OCI-LY1 (cell line): ENCODE measurements around the gene PRKCE.

Experiments
- H2AFZ ChIP-seq: fragments of 200-600 bp; sonication (generic), shearing (Covaris generic); 2 replicates; pipeline ENCODE4 v1.6.0; 2014; ENCODE audit warnings: antibody characterized with exemption, mild to moderate bottlenecking, low read length
- H3F3A ChIP-seq: fragments of 200-600 bp; sonication (generic), shearing (Covaris generic); 2 replicates; pipeline ENCODE4 v1.6.0; 2014; ENCODE audit warnings: mild to moderate bottlenecking, antibody characterized with exemption, low read length, moderate library complexity; ENCODE audit not compliant: insufficient read depth
- H3K27ac ChIP-seq: fragments of 200-600 bp; sonication (generic); 2 replicates; pipeline ENCODE4 v1.5.1; 2014; ENCODE audit warnings: low read length, mixed run types, mild to moderate bottlenecking, low read depth; ENCODE audit not compliant: poor library complexity, severe bottlenecking
- H3K27me3 ChIP-seq: fragments of 200-600 bp; sonication (generic); 2 replicates; pipeline ENCODE4 v1.6.0; 2014; ENCODE audit warnings: antibody characterized with exemption, mild to moderate bottlenecking, low read length, moderate library complexity; ENCODE audit not compliant: insufficient read depth
- H3K36me3 ChIP-seq: fragments of 200-600 bp; sonication (generic); 2 replicates; pipeline ENCODE4 v1.6.1; 2014; ENCODE audit warnings: mild to moderate bottlenecking, antibody characterized with exemption, low read length, moderate library complexity, mixed read lengths; ENCODE audit not compliant: insufficient read depth
- H3K4me1 ChIP-seq: fragments of 200-600 bp; sonication (generic); 2 replicates; pipeline ENCODE4 v1.5.1; 2014; ENCODE audit warnings: mild to moderate bottlenecking, low read length, moderate library complexity; ENCODE audit not compliant: insufficient read depth, severe bottlenecking
- H3K4me2 ChIP-seq: fragments of 200-600 bp; sonication (generic), shearing (Covaris generic); 2 replicates; pipeline ENCODE4 v1.6.1; 2014; ENCODE audit warnings: low read length
- H3K4me3 ChIP-seq: fragments of 200-600 bp; sonication (generic); 2 replicates; pipeline ENCODE4 v1.5.1; 2014; ENCODE audit warnings: low read length, low read depth, mild to moderate bottlenecking, mixed read lengths; ENCODE audit not compliant: poor library complexity, severe bottlenecking
- H3K79me2 ChIP-seq: fragments of 200-600 bp; shearing (Covaris generic); 2 replicates; pipeline ENCODE4 v1.6.1; 2016; ENCODE audit warnings: mixed run types, low read length, mixed read lengths; ENCODE audit not compliant: insufficient read depth
- H3K9ac ChIP-seq: fragments of 200-600 bp; sonication (generic), shearing (Covaris generic); 2 replicates; pipeline ENCODE4 v1.6.1; 2014; ENCODE audit warnings: mild to moderate bottlenecking, low read length, mixed read lengths
- H3K9me2 ChIP-seq: fragments of 200-600 bp; sonication (generic), shearing (Covaris generic); 2 replicates; pipeline ENCODE4 v1.6.1; 2014; ENCODE audit warnings: low read depth, mild to moderate bottlenecking, low read length, mixed read lengths
- H3K9me3 ChIP-seq: fragments of 200-600 bp; shearing (Covaris generic); 2 replicates; pipeline ENCODE4 v1.6.1; 2014; ENCODE audit warnings: low read length, mixed read lengths
- H4K20me1 ChIP-seq: fragments of 200-600 bp; sonication (generic), shearing (Covaris generic); 2 replicates; pipeline ENCODE4 v1.6.0; 2016; ENCODE audit warnings: mild to moderate bottlenecking, low read length; ENCODE audit not compliant: insufficient read depth
- EZH2 ChIP-seq: fragments of 200-600 bp; sonication (generic), shearing (Covaris generic); IDR thresholded peaks from 2 replicates; pipeline ENCODE4 v1.8.0; 2017; ENCODE audit warnings: borderline replicate concordance, mixed run types, mild to moderate bottlenecking, antibody characterized with exemption, low read length, moderate library complexity, mixed read lengths
- TF ChIP-seq, protein P1 (sequence below): fragments of 200-600 bp; sonication (generic), shearing (Covaris generic); IDR thresholded peaks from 2 replicates; pipeline ENCODE4 v1.5.1; 2017; ENCODE audit warnings: mild to moderate bottlenecking, antibody characterized with exemption, low read length, moderate library complexity, mixed read lengths

The PRKCE gene

DNA sequence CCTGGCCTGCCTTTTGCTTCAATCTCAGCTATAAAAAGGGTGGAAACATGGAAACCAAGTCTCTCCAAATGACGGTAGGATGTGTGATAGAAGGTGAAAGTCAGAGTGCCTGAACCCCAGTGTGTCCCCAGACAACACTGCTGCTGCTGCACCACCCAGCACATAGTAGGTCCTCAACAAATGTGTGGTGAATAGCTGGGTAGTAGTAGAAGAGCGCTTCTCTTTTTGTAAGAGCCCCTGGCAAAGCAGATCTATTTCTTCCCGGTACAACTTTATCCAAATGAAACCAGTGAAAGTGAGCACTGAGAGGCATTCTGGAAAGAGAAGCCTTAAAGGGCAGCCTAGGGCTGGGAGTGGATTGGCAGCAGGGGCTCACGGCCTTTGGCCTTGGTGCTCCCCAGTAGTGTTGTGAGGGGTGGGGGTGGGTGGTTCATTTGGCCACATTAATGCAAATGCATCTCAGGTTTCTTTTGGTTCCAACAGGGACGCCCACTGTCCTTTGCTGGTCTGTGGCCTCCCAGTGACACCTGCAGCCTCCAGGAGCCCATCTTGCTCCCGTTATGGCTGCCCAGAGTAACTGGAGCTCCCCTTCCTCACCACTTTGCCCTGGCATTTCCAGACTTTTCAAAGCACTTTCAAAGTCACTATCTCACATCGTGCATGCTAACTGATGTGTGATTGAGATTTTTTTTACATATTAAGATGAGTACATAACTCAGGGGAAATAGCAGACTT, 341.4 kb downstream of the PRKCE start:
- Histone ChIP-seq H2AFZ (no peak overlapping the region), H3K27ac (no peak overlapping the region), H3K4me2 (no peak overlapping the region), H3K9me2 (no peaks in the 10 kb centered on the region), H3K4me1 (no peaks in the 10 kb centered on the region), H3F3A (no peaks in the 10 kb centered on the region), H3K4me3 (no peak overlapping the region), H3K9ac (no peak overlapping the region), H3K9me3 (no peaks in the 10 kb centered on the region), H4K20me1 (no peaks in the 10 kb centered on the region), H3K36me3 (0 out of 2 replicates have a peak, but pooled peaks cover 5% of the 10 kb centered on the region), H3K79me2 (no peaks in the 10 kb centered on the region), H3K27me3 (no peaks in the 10 kb centered on the region)
- TF ChIP-seq, protein P1, sequence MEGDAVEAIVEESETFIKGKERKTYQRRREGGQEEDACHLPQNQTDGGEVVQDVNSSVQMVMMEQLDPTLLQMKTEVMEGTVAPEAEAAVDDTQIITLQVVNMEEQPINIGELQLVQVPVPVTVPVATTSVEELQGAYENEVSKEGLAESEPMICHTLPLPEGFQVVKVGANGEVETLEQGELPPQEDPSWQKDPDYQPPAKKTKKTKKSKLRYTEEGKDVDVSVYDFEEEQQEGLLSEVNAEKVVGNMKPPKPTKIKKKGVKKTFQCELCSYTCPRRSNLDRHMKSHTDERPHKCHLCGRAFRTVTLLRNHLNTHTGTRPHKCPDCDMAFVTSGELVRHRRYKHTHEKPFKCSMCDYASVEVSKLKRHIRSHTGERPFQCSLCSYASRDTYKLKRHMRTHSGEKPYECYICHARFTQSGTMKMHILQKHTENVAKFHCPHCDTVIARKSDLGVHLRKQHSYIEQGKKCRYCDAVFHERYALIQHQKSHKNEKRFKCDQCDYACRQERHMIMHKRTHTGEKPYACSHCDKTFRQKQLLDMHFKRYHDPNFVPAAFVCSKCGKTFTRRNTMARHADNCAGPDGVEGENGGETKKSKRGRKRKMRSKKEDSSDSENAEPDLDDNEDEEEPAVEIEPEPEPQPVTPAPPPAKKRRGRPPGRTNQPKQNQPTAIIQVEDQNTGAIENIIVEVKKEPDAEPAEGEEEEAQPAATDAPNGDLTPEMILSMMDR = no peak
- no peak for TF ChIP-seq EZH2

DNA sequence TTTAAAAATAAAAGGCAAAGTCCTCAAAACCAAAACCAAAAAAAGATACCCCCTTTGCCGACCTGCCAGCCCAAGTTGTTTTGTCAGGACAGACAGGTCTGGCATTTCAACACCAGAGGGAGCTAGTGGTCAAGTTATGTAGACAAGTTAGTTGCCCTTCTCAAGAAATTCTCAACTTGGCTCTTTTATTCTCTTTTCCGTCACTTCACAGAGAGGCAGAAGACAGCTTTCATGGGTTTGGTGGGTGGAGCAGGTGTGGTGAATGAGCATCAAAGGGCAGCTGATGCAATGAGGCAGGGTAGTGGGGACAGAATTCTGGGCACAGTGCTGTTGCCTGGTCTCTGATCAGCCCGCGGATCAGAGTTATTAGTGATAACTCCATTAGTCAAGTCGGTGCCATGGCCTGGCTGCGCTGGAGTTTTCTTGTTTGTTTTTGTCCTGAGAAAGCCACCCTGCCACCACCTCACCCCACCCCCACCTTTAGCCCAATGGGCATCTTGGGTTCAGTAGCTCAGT, 342.1 kb downstream of the PRKCE start:
- TF ChIP-seq, protein P1 = peak; percentile 79
- no peak for TF ChIP-seq EZH2
- H3K36me3 ChIP-seq = peaks cover 5% of the 10 kb centered on the region; the same call in 1 of the 2 replicates
- no peak overlapping the region for H3K27ac ChIP-seq
- no peaks in the 10 kb centered on the region for H3K9me2 ChIP-seq
- H2AFZ ChIP-seq = no peak overlapping the region
- no peaks in the 10 kb centered on the region for H3K9me3 ChIP-seq
- H3K79me2 ChIP-seq = no peaks in the 10 kb centered on the region
- H3K9ac ChIP-seq = no peak overlapping the region
- no peaks in the 10 kb centered on the region for H3K27me3 ChIP-seq
- no peak overlapping the region for H3K4me3 ChIP-seq
- H3K4me2 ChIP-seq = no peak overlapping the region
- H3K4me1 ChIP-seq = no peaks in the 10 kb centered on the region
- no peaks in the 10 kb centered on the region for H3F3A ChIP-seq
- no peaks in the 10 kb centered on the region for H4K20me1 ChIP-seq

GRCh38 chr2:45994060-45994459, 342.6 kb downstream of the PRKCE start:
- no peaks in the 10 kb centered on the region for H3K9me3 ChIP-seq

More at GRCh38 chr2:45994060-45994459, 342.6 kb downstream of the PRKCE start:
- H3K27me3 ChIP-seq = no peaks in the 10 kb centered on the region
- H3K4me2 ChIP-seq = no peak overlapping the region
- no peak overlapping the region for H2AFZ ChIP-seq
- TF ChIP-seq EZH2 = no peak
- TF ChIP-seq, protein P1 = no peak
- H3K79me2 ChIP-seq = no peaks in the 10 kb centered on the region
- H3K4me1 ChIP-seq = no peaks in the 10 kb centered on the region
- H3K36me3 ChIP-seq = peaks cover 3% of the 10 kb centered on the region; the same call in 1 of the 2 replicates
- no peaks in the 10 kb centered on the region for H4K20me1 ChIP-seq
- no peaks in the 10 kb centered on the region for H3K9me2 ChIP-seq
- H3F3A ChIP-seq = no peaks in the 10 kb centered on the region
- no peak overlapping the region for H3K9ac ChIP-seq
- H3K4me3 ChIP-seq = no peak overlapping the region
- no peak overlapping the region for H3K27ac ChIP-seq
